ENCODE results near the gene KLHL10.
A peak's percentile ranks its signal among the peaks of the same experiment; 100 is the strongest.

KLHL10 gene

GRCh38 chr17:41801374-41802271 is 36.0 kb upstream of the KLHL10 start:
- Histone ChIP-seq H3K36me3 (ENCODE audit: control insufficient read depth in 1 of 2, insufficient read depth in 2 of 2, low read length in 2 of 2) (no peaks in the 10 kb centered on the region), H3K9ac (ENCODE audit: low read depth in 1 of 2, low read length in 2 of 2) (peak overlapping the region; percentile 30 to 58), H3K27me3 (ENCODE audit: control insufficient read depth in 1 of 2, insufficient read depth in 2 of 2, low read length in 2 of 2) (no peaks in the 10 kb centered on the region), H3K9me3 (ENCODE audit: control insufficient read depth in 1 of 2, low read length in 2 of 2) (no peaks in the 10 kb centered on the region), H3K4me3 (ENCODE audit: low read depth in 1 of 2, low read length in 2 of 2) (peak overlapping the region; percentile 17 to 33), H3K4me1 (ENCODE audit: control insufficient read depth in 1 of 2, insufficient read depth in 2 of 2, low read length in 2 of 2) (peaks cover 12 to 19% of the 10 kb centered on the region in 2 donors), H3K27ac (ENCODE audit: low read depth, low read length) (peak overlapping the region; percentile 87)

GRCh38 chr17:41803049-41804020 is 34.3 kb upstream of the KLHL10 start:
- H3K4me3 ChIP-seq (ENCODE audit: low read depth in 1 of 2, low read length in 2 of 2), result no peak overlapping the region
- no peaks in the 10 kb centered on the region for H3K27me3 ChIP-seq (ENCODE audit: control insufficient read depth in 1 of 2, insufficient read depth in 2 of 2, low read length in 2 of 2)
- no peaks in the 10 kb centered on the region for H3K36me3 ChIP-seq (ENCODE audit: control insufficient read depth in 1 of 2, insufficient read depth in 2 of 2, low read length in 2 of 2)
- no peaks in the 10 kb centered on the region for H3K9me3 ChIP-seq (ENCODE audit: control insufficient read depth in 1 of 2, low read length in 2 of 2)
- H3K9ac ChIP-seq (ENCODE audit: low read depth in 1 of 2, low read length in 2 of 2), result no peak overlapping the region
- H3K4me1 ChIP-seq (ENCODE audit: control insufficient read depth in 1 of 2, insufficient read depth in 2 of 2, low read length in 2 of 2), result peaks cover 24 to 29% of the 10 kb centered on the region in 2 donors
- H3K27ac ChIP-seq (ENCODE audit: low read depth, low read length), result no peak overlapping the region

- Histone ChIP-seq H3K4me3 (ENCODE audit: low read depth in 1 of 2, low read length in 2 of 2) (no peak overlapping the region), H3K27ac (ENCODE audit: low read depth, low read length) (peak overlapping the region; percentile 46), H3K9ac (ENCODE audit: low read depth in 1 of 2, low read length in 2 of 2) (no peak overlapping the region), H3K36me3 (ENCODE audit: control insufficient read depth in 1 of 2, insufficient read depth in 2 of 2, low read length in 2 of 2) (no peaks in the 10 kb centered on the region), H3K27me3 (ENCODE audit: control insufficient read depth in 1 of 2, insufficient read depth in 2 of 2, low read length in 2 of 2) (no peaks in the 10 kb centered on the region), H3K4me1 (ENCODE audit: control insufficient read depth in 1 of 2, insufficient read depth in 2 of 2, low read length in 2 of 2) (peaks cover 31 to 32% of the 10 kb centered on the region in 2 donors), H3K9me3 (ENCODE audit: control insufficient read depth in 1 of 2, low read length in 2 of 2) (no peaks in the 10 kb centered on the region)
Observed at GRCh38 chr17:41806685-41807445, 30.8 kb upstream of the KLHL10 start.

GRCh38 chr17:41810659-41811548 is 26.7 kb upstream of the KLHL10 start:
- Histone ChIP-seq H3K4me3 (ENCODE audit: low read depth in 1 of 2, low read length in 2 of 2) (peak overlapping the region; percentile 79 to 82), H3K9me3 (ENCODE audit: control insufficient read depth in 1 of 2, low read length in 2 of 2) (no peaks in the 10 kb centered on the region), H3K4me1 (ENCODE audit: control insufficient read depth in 1 of 2, insufficient read depth in 2 of 2, low read length in 2 of 2) (peaks cover 37% of the 10 kb centered on the region in 2 donors), H3K27ac (ENCODE audit: low read depth, low read length) (no peak overlapping the region), H3K9ac (ENCODE audit: low read depth in 1 of 2, low read length in 2 of 2) (peak overlapping the region; percentile 55 to 79), H3K27me3 (ENCODE audit: control insufficient read depth in 1 of 2, insufficient read depth in 2 of 2, low read length in 2 of 2) (peaks cover 0 to 3% of the 10 kb centered on the region in 2 donors), H3K36me3 (ENCODE audit: control insufficient read depth in 1 of 2, insufficient read depth in 2 of 2, low read length in 2 of 2) (no peaks in the 10 kb centered on the region)

- H3K27me3 ChIP-seq (ENCODE audit: control insufficient read depth in 1 of 2, insufficient read depth in 2 of 2, low read length in 2 of 2), result peaks cover 0 to 3% of the 10 kb centered on the region in 2 donors
- H3K27ac ChIP-seq (ENCODE audit: low read depth, low read length), result peak within 1 kb of the TSS; percentile 32
- peak within 1 kb of the TSS; percentile 79 to 82 for H3K4me3 ChIP-seq (ENCODE audit: low read depth in 1 of 2, low read length in 2 of 2)
- H3K9ac ChIP-seq (ENCODE audit: low read depth in 1 of 2, low read length in 2 of 2), result peak within 1 kb of the TSS; percentile 55 to 79
- H3K9me3 ChIP-seq (ENCODE audit: control insufficient read depth in 1 of 2, low read length in 2 of 2), result no peaks in the 10 kb centered on the region
- no peaks in the 10 kb centered on the region for H3K36me3 ChIP-seq (ENCODE audit: control insufficient read depth in 1 of 2, insufficient read depth in 2 of 2, low read length in 2 of 2)
- H3K4me1 ChIP-seq (ENCODE audit: control insufficient read depth in 1 of 2, insufficient read depth in 2 of 2, low read length in 2 of 2), result peaks cover 31% of the 10 kb centered on the region in 2 donors
Observed at GRCh38 chr17:41811549-41812380, 25.9 kb upstream of the KLHL10 start, which contains the start of gene P3H4. Gene P3H4 (minus strand): TSS chr17:41811949. CDS start chr17:41811915, 34 bp downstream.

GRCh38 chr17:41812381-41813151 is 25.1 kb upstream of the KLHL10 start, which contains the start of gene FKBP10:
Gene FKBP10 (plus strand): TSS chr17:41813004. CDS start chr17:41813035, 31 bp downstream.
- H3K4me1 ChIP-seq (ENCODE audit: control insufficient read depth in 1 of 2, insufficient read depth in 2 of 2, low read length in 2 of 2), result peaks cover 27 to 29% of the 10 kb centered on the region in 2 donors
- H3K9me3 ChIP-seq (ENCODE audit: control insufficient read depth in 1 of 2, low read length in 2 of 2), result no peaks in the 10 kb centered on the region
- no peaks in the 10 kb centered on the region for H3K36me3 ChIP-seq (ENCODE audit: control insufficient read depth in 1 of 2, insufficient read depth in 2 of 2, low read length in 2 of 2)
- peaks cover 0 to 3% of the 10 kb centered on the region in 2 donors for H3K27me3 ChIP-seq (ENCODE audit: control insufficient read depth in 1 of 2, insufficient read depth in 2 of 2, low read length in 2 of 2)
- peak within 1 kb of the TSS; percentile 79 to 82 for H3K4me3 ChIP-seq (ENCODE audit: low read depth in 1 of 2, low read length in 2 of 2)
- H3K27ac ChIP-seq (ENCODE audit: low read depth, low read length), result peak within 1 kb of the TSS; percentile 20
- H3K9ac ChIP-seq (ENCODE audit: low read depth in 1 of 2, low read length in 2 of 2), result peak within 1 kb of the TSS; percentile 55 to 79

GRCh38 chr17:41813152-41813680 is 24.4 kb upstream of the KLHL10 start:
- H3K36me3 ChIP-seq (ENCODE audit: control insufficient read depth in 1 of 2, insufficient read depth in 2 of 2, low read length in 2 of 2), result no peaks in the 10 kb centered on the region
- peak overlapping the region; percentile 36 to 82 for H3K4me3 ChIP-seq (ENCODE audit: low read depth in 1 of 2, low read length in 2 of 2)
- H3K27me3 ChIP-seq (ENCODE audit: control insufficient read depth in 1 of 2, insufficient read depth in 2 of 2, low read length in 2 of 2), result peaks cover 0 to 3% of the 10 kb centered on the region in 2 donors
- peaks cover 22% of the 10 kb centered on the region in 2 donors for H3K4me1 ChIP-seq (ENCODE audit: control insufficient read depth in 1 of 2, insufficient read depth in 2 of 2, low read length in 2 of 2)
- no peaks in the 10 kb centered on the region for H3K9me3 ChIP-seq (ENCODE audit: control insufficient read depth in 1 of 2, low read length in 2 of 2)
- no peak overlapping the region for H3K27ac ChIP-seq (ENCODE audit: low read depth, low read length)
- peak overlapping the region in 1 of 2 donors; percentile 33 for H3K9ac ChIP-seq (ENCODE audit: low read depth in 1 of 2, low read length in 2 of 2)

GRCh38 chr17:41813699-41814124 is 23.9 kb upstream of the KLHL10 start:
- peaks cover 22% of the 10 kb centered on the region in 2 donors for H3K4me1 ChIP-seq (ENCODE audit: control insufficient read depth in 1 of 2, insufficient read depth in 2 of 2, low read length in 2 of 2)
- H3K9ac ChIP-seq (ENCODE audit: low read depth in 1 of 2, low read length in 2 of 2), result no peak overlapping the region
- H3K9me3 ChIP-seq (ENCODE audit: control insufficient read depth in 1 of 2, low read length in 2 of 2), result no peaks in the 10 kb centered on the region
- no peak overlapping the region for H3K27ac ChIP-seq (ENCODE audit: low read depth, low read length)
- peak overlapping the region; percentile 36 to 82 for H3K4me3 ChIP-seq (ENCODE audit: low read depth in 1 of 2, low read length in 2 of 2)
- H3K36me3 ChIP-seq (ENCODE audit: control insufficient read depth in 1 of 2, insufficient read depth in 2 of 2, low read length in 2 of 2), result no peaks in the 10 kb centered on the region
- peaks cover 0 to 3% of the 10 kb centered on the region in 2 donors for H3K27me3 ChIP-seq (ENCODE audit: control insufficient read depth in 1 of 2, insufficient read depth in 2 of 2, low read length in 2 of 2)
